Caco-2 (cell line): ENCODE data around the gene ANTXR2. TPM values are rescaled to one million over a fixed set of nuclear protein-coding genes. Genes with fewer than 3 reads are reported as not detected.

ENCODE experiments used
- BruUV-seq: library from RNA; stranded (reverse); fragments of 400-500 nt; replicated peaks from 2 replicates; lab custom pipeline; 2021; lab: Mats Ljungman, UMichigan
- CTCF ChIA-PET: fragments of 300-600 bp; sonication (Branson Sonifier 250); formaldehyde crosslinking; loops from one replicate; lab custom pipeline; 2022; ENCODE audit warnings: antibody characterized with exemption; lab: Charles Lee
- POLR2A ChIA-PET: fragments of 300-600 bp; sonication (Branson Sonifier 250); formaldehyde crosslinking; loops from one replicate; lab custom pipeline; 2022; ENCODE audit warnings: antibody characterized with exemption; lab: Charles Lee
- DNase-seq, 2 experiments: peaks; one replicate each; pipeline versions ENCODE4 v3.0.0 to v3.0.0-alpha.2; 2020 to 2022
- H3K27me3 ChIP-seq: replicated peaks from 2 replicates; pipeline ENCODE4 v1.6.0; 2011; ENCODE audit warnings: low read length; ENCODE audit not compliant: control insufficient read depth, insufficient read depth
- H3K36me3 ChIP-seq: 2 replicates; pipeline ENCODE4 v1.5.1; 2011; ENCODE audit warnings: low read length; ENCODE audit not compliant: control insufficient read depth, insufficient read depth
- H3K4me1 ChIP-seq: fragments of 250-450 bp; sonication (Bioruptor Pico); 2 replicates; pipeline ENCODE4 v1.5.1; 2020; ENCODE audit warnings: mild to moderate bottlenecking
- H3K4me3 ChIP-seq: 2 replicates; pipeline ENCODE4 v1.5.1; 2011; ENCODE audit warnings: low read depth, mild to moderate bottlenecking, control low read depth, low read length
- H3K9me3 ChIP-seq: fragments of 250-450 bp; sonication (Bioruptor Pico); 2 replicates; pipeline ENCODE4 v1.5.1; 2020; ENCODE audit warnings: mild to moderate bottlenecking, moderate library complexity
- H3K27ac Mint-ChIP-seq: one replicate; pipeline ENCODE4 v1.8.0; 2022; ENCODE audit warnings: mixed read lengths; ENCODE audit not compliant: unreplicated experiment
- H3K27me3 Mint-ChIP-seq: one replicate; pipeline ENCODE4 v1.8.0; 2022; ENCODE audit warnings: mixed read lengths; ENCODE audit not compliant: insufficient read depth, unreplicated experiment
- H3K36me3 Mint-ChIP-seq: one replicate; pipeline ENCODE4 v1.8.0; 2022; ENCODE audit warnings: mild to moderate bottlenecking, mixed read lengths; ENCODE audit not compliant: insufficient read depth, unreplicated experiment
- H3K4me1 Mint-ChIP-seq: one replicate; pipeline ENCODE4 v1.8.0; 2022; ENCODE audit warnings: low read depth, mixed read lengths; ENCODE audit not compliant: unreplicated experiment
- H3K4me3 Mint-ChIP-seq: one replicate; pipeline ENCODE4 v1.8.0; 2022; ENCODE audit warnings: mild to moderate bottlenecking, moderate library complexity, mixed read lengths; ENCODE audit not compliant: unreplicated experiment
- H3K9me3 Mint-ChIP-seq: one replicate; pipeline ENCODE4 v1.8.0; 2022; ENCODE audit warnings: mixed read lengths; ENCODE audit not compliant: unreplicated experiment
- CTCF ChIP-seq, 2 experiments: fragments of 200-600 bp in 1 of 2; IDR thresholded peaks; 1 replicate in 1 of 2; 2 replicates in 1 of 2; pipeline versions ENCODE4 v1.5.1 to v1.8.0; 2011 to 2022; ENCODE audit warnings: antibody characterized with exemption in 1 of 2, control low read depth in 1 of 2, inconsistent platforms in 1 of 2, low read depth in 1 of 2, low read length in 1 of 2, mild to moderate bottlenecking in 1 of 2, moderate library complexity in 1 of 2; ENCODE audit not compliant: insufficient read depth in 1 of 2, severe bottlenecking in 1 of 2, unreplicated experiment in 1 of 2
- intact Hi-C: fragments of 100-400 bp; cut with micrococcal nuclease; formaldehyde crosslinking; loops from one replicate; pipeline ENCODE4 v1.10.0; 2022; ENCODE audit not compliant: unreplicated experiment
- total RNA-seq: library from RNA; stranded (reverse); gene quantifications from 2 replicates; pipeline ENCODE4 v1.2.3, GENCODE V29; 2022

Gene ANTXR2
- total RNA-seq, 1 experiment from 2014 or later, result 1.4 TPM

GRCh38 chr4:79872738-79873137 lies 200.3 kb downstream of the ANTXR2 start:
- H3K4me1 ChIP-seq, result no peaks in the 10 kb centered on the region
- no peak for TF ChIP-seq CTCF (IDR thresholded peaks at IDR 0.05; ENCODE audit: insufficient read depth in 1 of 2, low read depth in 1 of 2, low read length in 1 of 2, severe bottlenecking in 1 of 2, unreplicated experiment in 1 of 2)
- no peak overlapping the region for H3K4me3 Mint-ChIP-seq
- no peaks in the 10 kb centered on the region for H3K9me3 Mint-ChIP-seq
- no peaks in the 10 kb centered on the region for H3K27me3 Mint-ChIP-seq
- ChIA-PET POLR2A (no interaction called here), CTCF (no interaction called here)
- intact Hi-C loops, result no loop called here
- no peak for DNase-seq
- H3K4me3 ChIP-seq, result no peak overlapping the region
- H3K9me3 ChIP-seq, result no peaks in the 10 kb centered on the region
- H3K27ac Mint-ChIP-seq, result no peak overlapping the region
- no peaks in the 10 kb centered on the region for H3K4me1 Mint-ChIP-seq
- no peaks in the 10 kb centered on the region for H3K27me3 ChIP-seq
- no peaks in the 10 kb centered on the region for H3K36me3 Mint-ChIP-seq
- no TSS peak for BruUV-seq
- no peaks in the 10 kb centered on the region for H3K36me3 ChIP-seq

- Histone ChIP-seq H3K4me1 (no peaks in the 10 kb centered on the region), H3K36me3 (no peaks in the 10 kb centered on the region), H3K27me3 (no peaks in the 10 kb centered on the region), H3K4me3 (no peak overlapping the region), H3K9me3 (no peaks in the 10 kb centered on the region)
- intact Hi-C loops, result no loop called here
- Mint-ChIP-seq H3K27ac (no peak overlapping the region), H3K4me1 (no peaks in the 10 kb centered on the region), H3K9me3 (no peaks in the 10 kb centered on the region), H3K4me3 (no peak overlapping the region), H3K27me3 (no peaks in the 10 kb centered on the region), H3K36me3 (no peaks in the 10 kb centered on the region)
- BruUV-seq, result no TSS peak
- CTCF ChIA-PET, result no interaction called here
- DNase-seq, result no peak
- no peak for TF ChIP-seq CTCF (IDR thresholded peaks at IDR 0.05; ENCODE audit: insufficient read depth in 1 of 2, low read depth in 1 of 2, low read length in 1 of 2, severe bottlenecking in 1 of 2, unreplicated experiment in 1 of 2)
- POLR2A ChIA-PET, result no interaction called here
Measured at GRCh38 chr4:79871961-79872360, 201.1 kb downstream of the ANTXR2 start.

- BruUV-seq, result no TSS peak
- no peaks in the 10 kb centered on the region for H3K9me3 Mint-ChIP-seq
- TF ChIP-seq CTCF (IDR thresholded peaks at IDR 0.05; ENCODE audit: insufficient read depth in 1 of 2, low read depth in 1 of 2, low read length in 1 of 2, severe bottlenecking in 1 of 2, unreplicated experiment in 1 of 2), result no peak
- no peaks in the 10 kb centered on the region for H3K36me3 ChIP-seq
- no peaks in the 10 kb centered on the region for H3K27me3 Mint-ChIP-seq
- no peaks in the 10 kb centered on the region for H3K9me3 ChIP-seq
- ChIA-PET POLR2A (no interaction called here), CTCF (no interaction called here)
- H3K4me1 ChIP-seq, result no peaks in the 10 kb centered on the region
- no peak for DNase-seq
- no peaks in the 10 kb centered on the region for H3K27me3 ChIP-seq
- H3K36me3 Mint-ChIP-seq, result no peaks in the 10 kb centered on the region
- intact Hi-C loops, result no loop called here
- H3K4me3 ChIP-seq, result no peak overlapping the region
- H3K4me1 Mint-ChIP-seq, result no peaks in the 10 kb centered on the region
- H3K4me3 Mint-ChIP-seq, result no peak overlapping the region
- H3K27ac Mint-ChIP-seq, result no peak overlapping the region
Measured at GRCh38 chr4:79869597-79870237, 203.3 kb downstream of the ANTXR2 start.
